Measurements from ENCODE around the gene MCC.

The MCC gene

DNA sequence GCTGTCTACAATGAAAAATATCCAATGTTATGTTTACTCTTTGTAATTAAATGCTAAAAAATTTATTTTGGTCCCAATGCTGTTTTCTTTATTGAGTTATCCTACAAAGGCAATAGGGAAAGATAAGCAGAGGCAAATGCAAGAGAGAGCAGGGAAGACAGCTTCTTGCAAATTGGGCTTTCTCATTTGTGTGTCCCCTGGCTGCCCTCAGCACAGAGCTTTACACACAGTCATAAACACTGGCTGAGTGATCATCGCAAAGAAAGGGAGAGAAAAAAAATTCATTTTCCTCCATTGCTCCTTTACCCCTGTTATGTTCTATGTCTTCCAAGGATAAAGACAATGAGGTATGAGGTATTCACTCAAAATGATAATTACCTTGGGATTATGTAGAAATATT is 51.1 kb downstream of the MCC start:
- peaks cover 2% of the 10 kb centered on the region for H3K9me3 ChIP-seq (ENCODE audit: insufficient read depth, low read depth, low read length)
- H3K36me3 ChIP-seq (ENCODE audit: control insufficient read depth in 1 of 2, insufficient read depth in 2 of 2, low read length in 2 of 2), result no peaks in the 10 kb centered on the region
- no peaks in the 10 kb centered on the region for H3K4me1 ChIP-seq (ENCODE audit: control insufficient read depth in 1 of 2, insufficient read depth in 2 of 2, low read length in 2 of 2)
- no peak overlapping the region for H2BK5ac ChIP-seq (ENCODE audit: low read depth, low read length, poor library complexity)
- no peak for DNase-seq
- no peak overlapping the region for H4K91ac ChIP-seq (ENCODE audit: low read depth, low read length)
- H4K8ac ChIP-seq (ENCODE audit: low read depth, low read length), result no peak overlapping the region
- no peak overlapping the region for H2AFZ ChIP-seq (ENCODE audit: insufficient read depth, low read length, poor library complexity)
- no peak overlapping the region for H3K23ac ChIP-seq (ENCODE audit: low read length)
- H3K27me3 ChIP-seq (ENCODE audit: insufficient read depth, low read length), result no peaks in the 10 kb centered on the region
- H2BK12ac ChIP-seq (ENCODE audit: low read length), result no peak overlapping the region
- no CpG with 5 or more reads among the region's 1 CpG for WGBS (ENCODE audit: extremely low coverage, insufficient coverage, insufficient read length)
- no peak overlapping the region for H3K14ac ChIP-seq (ENCODE audit: low read length)
- no peak overlapping the region for H2AK5ac ChIP-seq (ENCODE audit: low read length)
- H3K79me1 ChIP-seq (ENCODE audit: low read length), result no peaks in the 10 kb centered on the region
- no peak overlapping the region for H3K9ac ChIP-seq (ENCODE audit: low read length)
- H3K4me3 ChIP-seq (ENCODE audit: low read depth, low read length), result no peak overlapping the region
- H3K4ac ChIP-seq (ENCODE audit: low read depth, low read length), result no peak overlapping the region
- H2BK120ac ChIP-seq (ENCODE audit: insufficient read depth, low read length, poor library complexity), result no peak overlapping the region
- H3K4me2 ChIP-seq (ENCODE audit: low read length), result no peak overlapping the region
- H3K79me2 ChIP-seq (ENCODE audit: control insufficient read depth, insufficient read depth, low read length, poor library complexity), result no peaks in the 10 kb centered on the region
- H3K27ac ChIP-seq (ENCODE audit: low read depth, low read length), result no peak overlapping the region
- H3K18ac ChIP-seq (ENCODE audit: low read length), result no peak overlapping the region
- no peak overlapping the region for H4K12ac ChIP-seq (ENCODE audit: low read depth, low read length)

DNA sequence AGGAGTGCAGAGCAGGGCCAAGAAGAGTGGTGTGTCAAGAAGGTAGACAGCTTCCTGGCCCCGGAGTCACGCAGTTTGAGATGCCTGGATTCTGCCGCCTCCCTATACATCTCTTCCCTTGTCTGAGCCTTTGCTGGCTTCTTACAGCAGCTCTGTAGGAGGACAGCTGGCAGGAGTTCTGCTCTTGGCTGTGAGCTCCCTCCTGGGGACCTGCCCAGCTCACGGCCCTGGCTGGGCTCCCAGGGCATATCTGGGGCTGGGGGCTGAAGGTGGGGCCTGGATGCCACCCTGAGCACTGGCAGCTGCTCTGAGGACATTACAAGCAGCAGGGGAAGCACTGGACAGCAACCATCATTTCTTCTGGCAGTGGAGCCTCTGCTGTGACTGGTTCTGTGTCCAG is 52.7 kb downstream of the MCC start:
- H3K9ac ChIP-seq (ENCODE audit: low read length), result no peak overlapping the region
- H2AK5ac ChIP-seq (ENCODE audit: low read length), result no peak overlapping the region
- no peak overlapping the region for H2BK120ac ChIP-seq (ENCODE audit: insufficient read depth, low read length, poor library complexity)
- peaks cover 2% of the 10 kb centered on the region for H3K9me3 ChIP-seq (ENCODE audit: insufficient read depth, low read depth, low read length)
- no peak overlapping the region for H2AFZ ChIP-seq (ENCODE audit: insufficient read depth, low read length, poor library complexity)
- H2BK12ac ChIP-seq (ENCODE audit: low read length), result no peak overlapping the region
- WGBS (ENCODE audit: extremely low coverage, insufficient coverage, insufficient read length), result no CpG with 5 or more reads among the region's 4 CpGs
- H3K4me2 ChIP-seq (ENCODE audit: low read length), result no peak overlapping the region
- no peak overlapping the region for H3K18ac ChIP-seq (ENCODE audit: low read length)
- no peaks in the 10 kb centered on the region for H3K36me3 ChIP-seq (ENCODE audit: control insufficient read depth in 1 of 2, insufficient read depth in 2 of 2, low read length in 2 of 2)
- no peak overlapping the region for H3K4me3 ChIP-seq (ENCODE audit: low read depth, low read length)
- H4K12ac ChIP-seq (ENCODE audit: low read depth, low read length), result no peak overlapping the region
- no peaks in the 10 kb centered on the region for H3K79me2 ChIP-seq (ENCODE audit: control insufficient read depth, insufficient read depth, low read length, poor library complexity)
- H3K27me3 ChIP-seq (ENCODE audit: insufficient read depth, low read length), result no peaks in the 10 kb centered on the region
- H3K27ac ChIP-seq (ENCODE audit: low read depth, low read length), result no peak overlapping the region
- no peak overlapping the region for H4K91ac ChIP-seq (ENCODE audit: low read depth, low read length)
- no peak overlapping the region for H2BK5ac ChIP-seq (ENCODE audit: low read depth, low read length, poor library complexity)
- no peaks in the 10 kb centered on the region for H3K4me1 ChIP-seq (ENCODE audit: control insufficient read depth in 1 of 2, insufficient read depth in 2 of 2, low read length in 2 of 2)
- no peak overlapping the region for H3K23ac ChIP-seq (ENCODE audit: low read length)
- H3K79me1 ChIP-seq (ENCODE audit: low read length), result no peaks in the 10 kb centered on the region
- H4K8ac ChIP-seq (ENCODE audit: low read depth, low read length), result no peak overlapping the region
- H3K14ac ChIP-seq (ENCODE audit: low read length), result no peak overlapping the region
- H3K4ac ChIP-seq (ENCODE audit: low read depth, low read length), result no peak overlapping the region
- no peak for DNase-seq

DNA sequence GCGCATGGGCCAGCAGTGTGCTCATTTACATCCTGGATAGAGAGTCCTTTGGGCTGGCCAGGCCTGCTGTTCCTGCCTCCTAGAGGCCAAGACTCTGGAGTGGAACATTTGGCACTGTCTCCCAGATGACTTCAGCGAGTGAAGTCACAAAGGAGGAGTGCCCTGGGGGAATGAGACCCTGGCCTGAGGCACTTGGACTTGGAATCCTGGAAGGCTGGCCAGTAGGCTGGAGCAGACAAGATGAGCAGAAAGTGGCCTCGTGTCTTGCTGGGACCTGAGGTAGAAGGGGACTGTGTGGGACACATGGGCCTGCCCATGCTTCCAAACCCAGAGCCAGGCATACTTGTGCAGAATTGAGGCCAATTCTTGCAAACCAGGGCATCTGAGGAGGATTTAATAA is 53.4 kb downstream of the MCC start, which contains the start of gene TSSK1B:
Gene TSSK1B (minus strand): TSS at position 101 of the 400 bp plus-strand sequence. CDS start 150 bp downstream, outside the sequence.
- Histone ChIP-seq H2BK12ac (ENCODE audit: low read length) (no peak within 1 kb of the TSS), H4K91ac (ENCODE audit: low read depth, low read length) (no peak within 1 kb of the TSS), H3K4ac (ENCODE audit: low read depth, low read length) (no peak within 1 kb of the TSS), H3K9me3 (ENCODE audit: insufficient read depth, low read depth, low read length) (peaks cover 2% of the 10 kb centered on the region), H3K79me1 (ENCODE audit: low read length) (no peaks in the 10 kb centered on the region), H3K23ac (ENCODE audit: low read length) (no peak within 1 kb of the TSS), H3K18ac (ENCODE audit: low read length) (no peak within 1 kb of the TSS), H3K27ac (ENCODE audit: low read depth, low read length) (no peak within 1 kb of the TSS), H3K4me2 (ENCODE audit: low read length) (no peak within 1 kb of the TSS), H3K27me3 (ENCODE audit: insufficient read depth, low read length) (no peaks in the 10 kb centered on the region), H2AFZ (ENCODE audit: insufficient read depth, low read length, poor library complexity) (no peak within 1 kb of the TSS), H2AK5ac (ENCODE audit: low read length) (no peak within 1 kb of the TSS), H3K14ac (ENCODE audit: low read length) (no peak within 1 kb of the TSS), H3K9ac (ENCODE audit: low read length) (no peak within 1 kb of the TSS), H2BK5ac (ENCODE audit: low read depth, low read length, poor library complexity) (no peak within 1 kb of the TSS), H3K4me3 (ENCODE audit: low read depth, low read length) (peak within 1 kb of the TSS; percentile 27), H4K8ac (ENCODE audit: low read depth, low read length) (no peak within 1 kb of the TSS), H3K4me1 (ENCODE audit: control insufficient read depth in 1 of 2, insufficient read depth in 2 of 2, low read length in 2 of 2) (no peaks in the 10 kb centered on the region), H4K12ac (ENCODE audit: low read depth, low read length) (no peak within 1 kb of the TSS), H3K79me2 (ENCODE audit: control insufficient read depth, insufficient read depth, low read length, poor library complexity) (no peaks in the 10 kb centered on the region), H3K36me3 (ENCODE audit: control insufficient read depth in 1 of 2, insufficient read depth in 2 of 2, low read length in 2 of 2) (no peaks in the 10 kb centered on the region), H2BK120ac (ENCODE audit: insufficient read depth, low read length, poor library complexity) (no peak within 1 kb of the TSS)
- WGBS (ENCODE audit: extremely low coverage, insufficient coverage, insufficient read length), result no CpG with 5 or more reads among the region's 3 CpGs
- no peak for DNase-seq

- no peak overlapping the region for H3K18ac ChIP-seq (ENCODE audit: low read length)
- no peaks in the 10 kb centered on the region for H3K4me1 ChIP-seq (ENCODE audit: control insufficient read depth in 1 of 2, insufficient read depth in 2 of 2, low read length in 2 of 2)
- no peaks in the 10 kb centered on the region for H3K79me2 ChIP-seq (ENCODE audit: control insufficient read depth, insufficient read depth, low read length, poor library complexity)
- peaks cover 2% of the 10 kb centered on the region for H3K9me3 ChIP-seq (ENCODE audit: insufficient read depth, low read depth, low read length)
- H3K4me3 ChIP-seq (ENCODE audit: low read depth, low read length), result peak overlapping the region; percentile 27
- H3K36me3 ChIP-seq (ENCODE audit: control insufficient read depth in 1 of 2, insufficient read depth in 2 of 2, low read length in 2 of 2), result no peaks in the 10 kb centered on the region
- no peak overlapping the region for H2BK12ac ChIP-seq (ENCODE audit: low read length)
- H2AK5ac ChIP-seq (ENCODE audit: low read length), result no peak overlapping the region
- H4K12ac ChIP-seq (ENCODE audit: low read depth, low read length), result no peak overlapping the region
- H2BK120ac ChIP-seq (ENCODE audit: insufficient read depth, low read length, poor library complexity), result no peak overlapping the region
- DNase-seq, result no peak
- no peak overlapping the region for H4K91ac ChIP-seq (ENCODE audit: low read depth, low read length)
- no peak overlapping the region for H3K4ac ChIP-seq (ENCODE audit: low read depth, low read length)
- no peaks in the 10 kb centered on the region for H3K79me1 ChIP-seq (ENCODE audit: low read length)
- no peak overlapping the region for H3K27ac ChIP-seq (ENCODE audit: low read depth, low read length)
- H3K14ac ChIP-seq (ENCODE audit: low read length), result no peak overlapping the region
- no peak overlapping the region for H3K4me2 ChIP-seq (ENCODE audit: low read length)
- no peak overlapping the region for H3K9ac ChIP-seq (ENCODE audit: low read length)
- H4K8ac ChIP-seq (ENCODE audit: low read depth, low read length), result no peak overlapping the region
- no peaks in the 10 kb centered on the region for H3K27me3 ChIP-seq (ENCODE audit: insufficient read depth, low read length)
- no CpG with 5 or more reads among the region's 38 CpGs for WGBS (ENCODE audit: extremely low coverage, insufficient coverage, insufficient read length)
- H2AFZ ChIP-seq (ENCODE audit: insufficient read depth, low read length, poor library complexity), result no peak overlapping the region
- H3K23ac ChIP-seq (ENCODE audit: low read length), result no peak overlapping the region
- H2BK5ac ChIP-seq (ENCODE audit: low read depth, low read length, poor library complexity), result no peak overlapping the region
These were observed 54.2 kb downstream of the MCC start for GRCh38 chr5:113433862-113434612.
